GM18517 (cell line): ENCODE results near the gene ETV4.

ENCODE experiments used
- ATAC-seq: cut with Tn5 transposase; IDR thresholded peaks from one replicate; pipeline ENCODE4 v1.9.1; 2021; ENCODE audit warnings: mild to moderate bottlenecking, moderate library complexity; ENCODE audit not compliant: unreplicated experiment

The ETV4 gene

DNA sequence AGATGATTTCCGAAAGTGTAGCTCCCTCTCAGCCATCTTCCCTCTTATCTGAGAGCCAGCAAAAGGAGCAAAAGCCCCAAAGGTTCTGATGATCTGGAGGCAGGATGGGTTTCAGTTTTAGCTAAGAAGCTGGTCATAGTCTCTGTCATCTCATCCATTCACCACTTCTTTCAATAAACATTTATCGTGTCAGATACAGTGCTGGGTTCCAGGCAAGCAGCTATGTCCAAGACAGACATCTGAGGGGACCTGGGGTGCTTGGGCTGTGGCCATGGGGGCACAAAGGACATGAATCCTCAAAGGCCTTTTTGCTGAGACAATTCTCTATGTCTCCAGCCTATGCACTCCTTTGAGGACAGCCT lies 1.0 kb upstream of the ETV4 start:
- no peak for ATAC-seq

- no peak for ATAC-seq
Observed at GRCh38 chr17:43545383-43545632, 832 bp downstream of the ETV4 start.

- ATAC-seq, result no peak
Observed at GRCh38 chr17:43543771-43544575, 2.2 kb downstream of the ETV4 start.

GRCh38 chr17:43543300-43543699 lies 2.8 kb downstream of the ETV4 start:
- ATAC-seq, result no peak

GRCh38 chr17:43542859-43543258 lies 3.3 kb downstream of the ETV4 start:
- no peak for ATAC-seq

- no peak for ATAC-seq
Observed at GRCh38 chr17:43540821-43541674, 5.1 kb downstream of the ETV4 start.

GRCh38 chr17:43536236-43536992 lies 9.7 kb downstream of the ETV4 start:
- ATAC-seq, result no peak

DNA sequence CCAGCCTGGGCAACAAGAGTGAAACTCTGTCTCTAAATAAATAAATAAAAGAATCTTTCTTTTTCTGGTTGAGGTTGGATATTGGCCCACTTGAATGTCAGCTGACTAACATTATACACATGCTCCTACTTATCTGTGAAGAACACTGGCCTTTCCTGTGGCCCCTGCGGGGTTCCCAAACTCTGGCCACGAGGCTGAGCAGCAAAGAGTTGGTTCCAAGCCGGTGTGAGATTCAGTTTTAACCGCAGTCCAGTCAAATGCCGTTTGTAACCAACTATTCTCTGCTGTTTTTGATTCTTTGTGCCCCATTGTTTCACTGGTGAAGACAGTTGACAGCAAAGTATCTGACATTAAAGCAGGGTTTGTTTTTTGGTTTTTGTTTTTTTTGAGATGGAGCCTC lies 11.2 kb downstream of the ETV4 start:
- no peak for ATAC-seq

- no peak for ATAC-seq
Observed at GRCh38 chr17:43533699-43534098, 12.4 kb downstream of the ETV4 start.

- ATAC-seq, result no peak
Observed at GRCh38 chr17:43532581-43532980, 13.6 kb downstream of the ETV4 start.

GRCh38 chr17:43531955-43532354 lies 14.2 kb downstream of the ETV4 start:
- no peak for ATAC-seq

GRCh38 chr17:43531082-43531378 lies 15.1 kb downstream of the ETV4 start:
- ATAC-seq, result no peak

DNA sequence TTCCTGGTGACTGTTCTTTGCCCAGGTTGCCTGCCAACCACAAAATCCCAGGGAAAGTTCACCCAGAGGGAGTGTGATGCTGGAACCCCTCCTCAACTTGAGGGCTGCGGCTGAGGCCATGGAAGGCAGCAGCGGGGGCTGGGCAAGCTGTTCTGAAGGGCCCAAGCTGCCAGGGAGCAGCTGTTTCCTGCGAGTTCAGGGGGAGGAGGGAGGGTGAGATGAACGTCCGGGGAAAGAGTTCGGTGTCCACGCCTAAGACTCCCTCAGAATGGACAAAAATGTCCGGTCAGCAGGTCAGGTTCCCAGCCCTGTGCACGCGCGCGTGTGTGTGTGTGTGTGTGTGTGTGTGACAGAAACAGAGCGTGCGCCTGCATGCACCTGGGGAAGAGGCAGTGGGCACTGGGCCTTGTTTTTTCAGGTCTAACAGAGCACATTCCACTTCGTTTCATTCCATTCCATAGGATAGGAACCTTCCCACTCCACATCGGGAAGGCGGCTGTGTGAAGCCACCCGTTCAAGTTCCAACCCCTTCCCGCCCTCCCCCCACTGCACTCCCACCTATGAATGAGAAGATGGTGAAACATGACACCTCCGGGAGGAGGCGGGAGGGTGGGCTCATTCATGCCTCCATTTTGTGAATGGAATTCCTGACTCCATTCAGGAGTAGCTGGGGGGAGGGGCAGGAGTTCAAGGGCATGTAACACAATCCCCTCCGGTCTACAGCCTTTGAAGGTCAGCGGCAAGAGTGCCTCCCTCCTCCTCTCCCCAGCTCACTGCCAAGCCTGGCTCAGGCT lies 15.7 kb downstream of the ETV4 start:
- ATAC-seq, result no peak

- ATAC-seq, result no peak
Observed at GRCh38 chr17:43529947-43530287, 16.2 kb downstream of the ETV4 start.

DNA sequence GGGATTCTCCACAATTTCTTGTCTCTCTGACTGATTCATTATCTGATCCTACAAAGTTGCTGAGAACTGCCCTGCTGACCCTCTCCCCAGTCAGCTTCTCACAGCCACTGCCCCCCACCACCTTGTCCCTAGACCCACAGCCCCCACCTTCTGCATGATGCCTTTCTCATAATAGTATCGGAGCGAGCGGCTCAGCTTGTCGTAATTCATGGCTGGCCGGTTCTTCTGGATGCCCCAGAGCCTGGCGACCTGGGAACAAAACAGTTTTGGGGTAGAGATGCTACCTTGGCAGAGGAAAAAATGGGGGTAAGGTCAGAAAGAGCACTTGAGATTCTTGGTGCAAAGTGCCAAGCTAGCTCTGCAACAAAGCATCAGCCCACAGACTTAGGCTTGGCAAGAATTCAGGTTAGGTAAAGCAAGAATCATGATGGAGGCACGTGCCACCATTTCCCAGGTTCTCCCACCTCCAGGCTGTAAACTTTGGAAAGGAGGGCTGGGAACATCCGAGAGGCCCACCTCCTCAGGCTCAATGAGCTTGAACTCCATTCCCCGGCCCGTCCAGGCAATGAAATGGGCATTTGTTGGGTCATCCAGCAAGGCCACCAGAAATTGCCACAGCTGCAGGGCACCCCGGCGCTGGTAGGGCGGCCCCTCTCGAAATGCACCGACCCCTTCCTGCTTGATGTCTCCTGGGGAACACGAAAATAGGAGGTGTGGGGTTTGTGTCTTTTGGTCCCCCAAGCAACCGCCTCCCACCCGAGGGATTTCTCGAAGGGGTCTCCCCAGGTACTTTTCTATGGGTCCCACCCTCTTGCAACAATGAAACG lies 16.9 kb downstream of the ETV4 start:
- ATAC-seq, result no peak

DNA sequence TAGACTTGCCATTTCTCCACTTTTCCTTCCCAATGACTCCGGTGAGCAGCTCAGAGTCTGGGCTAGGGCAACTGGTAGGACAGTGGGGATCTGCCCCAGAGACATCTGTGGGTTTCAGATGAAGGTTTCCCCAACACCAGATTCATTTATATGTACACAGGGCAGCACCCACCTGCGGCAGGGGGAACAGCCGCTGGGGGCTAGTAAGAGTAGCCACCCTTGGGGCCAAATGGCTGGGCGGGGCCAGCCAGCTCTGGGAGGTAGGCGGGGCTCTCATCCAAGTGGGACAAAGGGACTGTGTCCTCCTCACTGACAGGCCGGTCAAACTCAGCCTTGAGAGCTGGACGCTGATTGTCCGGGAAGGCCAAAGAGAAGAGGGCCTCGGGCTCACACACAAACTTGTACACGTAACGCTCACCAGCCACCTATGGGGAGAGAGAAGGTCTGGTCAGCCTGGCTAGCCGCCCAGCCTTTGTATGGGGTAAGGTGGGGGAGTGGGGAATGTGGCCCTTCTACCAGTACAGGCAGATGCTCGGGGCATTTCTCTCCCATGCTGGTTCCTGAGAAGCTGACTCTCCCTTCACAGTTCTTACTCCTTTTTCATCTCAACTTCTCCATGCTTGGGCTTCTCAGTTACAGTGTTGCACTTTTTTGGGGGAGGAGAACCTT lies 17.7 kb downstream of the ETV4 start:
- no peak for ATAC-seq

GRCh38 chr17:43526886-43527648 lies 19.1 kb downstream of the ETV4 start:
- no peak for ATAC-seq

DNA sequence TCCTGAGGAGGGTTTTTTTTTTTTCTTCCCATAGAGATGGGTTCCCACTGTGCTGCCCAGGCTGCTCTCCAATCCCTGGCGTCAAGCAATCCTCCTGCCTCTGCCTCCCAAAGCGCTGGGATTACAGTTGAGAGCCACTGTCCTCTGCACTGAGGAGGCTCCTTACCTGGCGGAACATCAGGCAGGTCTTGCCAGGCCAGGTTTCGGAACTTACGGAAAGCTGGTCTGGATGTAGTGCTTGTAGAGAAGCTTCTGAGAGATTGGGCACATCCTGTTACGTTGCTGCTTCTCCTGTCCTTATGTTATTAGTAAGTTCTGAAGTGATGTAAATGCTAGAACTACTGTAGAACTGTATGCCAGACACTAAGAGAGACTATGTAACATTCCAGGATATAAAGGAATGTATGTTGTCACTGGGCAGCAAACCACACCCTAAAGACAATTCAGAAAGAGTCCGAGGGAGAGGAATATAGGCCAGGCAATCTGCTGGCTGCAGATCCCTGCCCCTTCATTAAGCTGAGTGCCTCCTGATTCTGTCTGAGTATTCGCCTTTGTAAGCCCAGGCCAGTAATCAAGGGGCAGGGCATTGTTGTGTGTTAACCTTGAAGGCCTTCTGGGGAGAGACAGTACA lies 21.1 kb downstream of the ETV4 start:
- no peak for ATAC-seq

DNA sequence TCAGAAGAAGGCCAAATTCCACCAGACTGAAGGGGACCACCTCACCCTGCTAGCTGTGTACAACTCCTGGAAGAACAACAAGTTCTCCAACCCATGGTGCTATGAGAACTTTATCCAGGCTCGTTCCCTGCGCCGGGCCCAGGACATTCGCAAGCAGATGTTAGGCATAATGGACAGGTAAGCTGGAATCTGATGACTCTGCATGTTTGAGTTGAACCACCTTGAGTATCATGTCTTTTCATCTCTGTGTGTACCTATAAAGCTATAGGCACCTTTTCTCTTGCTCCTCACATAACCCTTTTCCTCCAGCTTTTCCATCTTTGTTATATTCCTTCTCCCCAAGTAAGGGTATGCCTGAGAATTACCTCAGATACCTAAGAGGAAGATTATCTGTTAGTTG lies 24.8 kb downstream of the ETV4 start:
- ATAC-seq, result no peak
